GM13977 (cell line): ENCODE measurements around the gene ROCK1.

Experiments
- DNase-seq: peaks from one replicate; pipeline ENCODE4 v3.0.0; 2012; ENCODE audit warnings: low spot score
- in situ Hi-C: fragments of 300-500 bp; cut with MboI; formaldehyde crosslinking; loops from one replicate; pipeline ENCODE4 v1.12.0; 2022; ENCODE audit warnings: low sequenced_read_pairs, low pct_unique_long_range_greater_than_20kb, mixed read lengths, inconsistent platforms; ENCODE audit not compliant: unreplicated experiment
- TF ChIP-seq, protein P1 (sequence below): IDR thresholded peaks from 2 replicates; pipeline ENCODE4 v1.5.1; 2012; ENCODE audit warnings: mild to moderate bottlenecking, control low read depth; ENCODE audit not compliant: insufficient read depth; ENCODE audit errors: extremely low read depth, missing control alignments

The ROCK1 gene

DNA sequence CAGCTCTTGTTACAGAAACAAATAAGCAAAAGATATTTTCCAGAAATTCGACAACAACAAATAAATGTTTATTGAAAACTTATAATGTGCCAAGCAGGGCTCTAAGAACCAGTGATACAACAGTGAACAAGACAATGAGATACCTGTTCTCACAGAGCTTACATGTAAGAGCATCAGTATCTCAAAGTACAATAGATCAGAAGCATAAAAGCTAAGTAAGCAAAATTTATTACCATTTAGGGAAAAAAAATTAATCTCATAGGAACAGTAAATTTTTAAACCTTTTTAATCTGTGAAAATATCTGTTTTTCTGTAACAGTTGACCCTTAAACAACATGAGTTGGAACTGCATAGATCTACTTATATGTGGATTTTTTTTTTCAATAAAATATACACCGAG lies 20.9 kb downstream of the ROCK1 start:
- TF ChIP-seq, protein P1, sequence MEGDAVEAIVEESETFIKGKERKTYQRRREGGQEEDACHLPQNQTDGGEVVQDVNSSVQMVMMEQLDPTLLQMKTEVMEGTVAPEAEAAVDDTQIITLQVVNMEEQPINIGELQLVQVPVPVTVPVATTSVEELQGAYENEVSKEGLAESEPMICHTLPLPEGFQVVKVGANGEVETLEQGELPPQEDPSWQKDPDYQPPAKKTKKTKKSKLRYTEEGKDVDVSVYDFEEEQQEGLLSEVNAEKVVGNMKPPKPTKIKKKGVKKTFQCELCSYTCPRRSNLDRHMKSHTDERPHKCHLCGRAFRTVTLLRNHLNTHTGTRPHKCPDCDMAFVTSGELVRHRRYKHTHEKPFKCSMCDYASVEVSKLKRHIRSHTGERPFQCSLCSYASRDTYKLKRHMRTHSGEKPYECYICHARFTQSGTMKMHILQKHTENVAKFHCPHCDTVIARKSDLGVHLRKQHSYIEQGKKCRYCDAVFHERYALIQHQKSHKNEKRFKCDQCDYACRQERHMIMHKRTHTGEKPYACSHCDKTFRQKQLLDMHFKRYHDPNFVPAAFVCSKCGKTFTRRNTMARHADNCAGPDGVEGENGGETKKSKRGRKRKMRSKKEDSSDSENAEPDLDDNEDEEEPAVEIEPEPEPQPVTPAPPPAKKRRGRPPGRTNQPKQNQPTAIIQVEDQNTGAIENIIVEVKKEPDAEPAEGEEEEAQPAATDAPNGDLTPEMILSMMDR = no peak
- no peak for DNase-seq
- in situ Hi-C loops = no loop called here

DNA sequence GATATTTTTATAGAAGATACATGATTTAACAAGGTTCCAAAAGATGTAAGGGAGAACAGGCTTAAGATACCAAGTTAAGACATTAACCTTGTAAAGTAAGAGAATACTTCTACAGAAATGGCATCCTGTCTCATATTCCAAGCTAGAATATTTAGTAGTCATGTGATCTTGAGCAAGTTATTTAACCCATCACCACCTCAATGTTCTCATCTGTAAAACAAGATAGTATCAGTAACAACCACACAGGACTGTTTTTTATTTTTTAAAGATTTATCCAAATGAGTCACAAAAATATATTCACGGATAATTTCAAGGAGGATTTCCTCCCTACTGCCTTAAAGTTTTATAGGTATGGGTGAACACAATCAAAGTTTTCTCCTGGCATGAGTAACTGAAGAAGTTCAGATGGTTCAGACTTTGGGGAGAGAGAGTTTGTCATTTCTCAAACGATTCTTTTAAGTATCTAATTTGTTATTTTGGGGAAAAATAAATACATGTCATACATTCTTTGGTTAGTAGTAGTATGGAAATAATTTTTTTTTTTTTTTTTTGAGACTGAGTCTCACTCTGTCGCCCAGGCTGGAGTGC lies 25.9 kb downstream of the ROCK1 start:
- TF ChIP-seq, protein P1 = no peak
- in situ Hi-C loops = no loop called here
- DNase-seq = no peak

DNA sequence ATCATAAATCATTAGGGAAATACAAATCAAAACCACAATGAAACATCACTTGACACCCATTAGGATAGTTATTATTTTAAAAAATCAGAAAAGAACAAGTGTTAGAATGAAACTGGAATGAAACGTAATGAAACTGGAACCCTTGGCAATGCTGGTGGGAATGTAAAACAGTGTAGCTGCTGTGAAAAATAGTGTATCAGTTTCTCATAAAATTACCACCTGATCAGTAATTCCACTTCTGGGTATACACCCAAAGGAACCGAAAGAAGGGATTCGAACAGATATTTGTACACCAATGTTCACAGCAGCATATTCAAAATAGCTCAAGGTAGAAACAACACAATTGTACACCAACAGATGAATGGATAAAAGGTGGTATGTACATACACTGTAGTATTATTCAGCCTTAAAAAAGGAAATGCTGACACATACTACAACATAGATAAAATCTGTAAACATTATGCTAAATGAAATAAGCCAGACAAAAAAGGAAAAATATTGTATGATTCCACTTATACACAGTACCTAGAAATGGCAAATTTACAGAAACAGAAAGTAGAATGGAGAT lies 27.0 kb downstream of the ROCK1 start:
- TF ChIP-seq, protein P1 = no peak
- in situ Hi-C loops = no loop called here
- DNase-seq = no peak

DNA sequence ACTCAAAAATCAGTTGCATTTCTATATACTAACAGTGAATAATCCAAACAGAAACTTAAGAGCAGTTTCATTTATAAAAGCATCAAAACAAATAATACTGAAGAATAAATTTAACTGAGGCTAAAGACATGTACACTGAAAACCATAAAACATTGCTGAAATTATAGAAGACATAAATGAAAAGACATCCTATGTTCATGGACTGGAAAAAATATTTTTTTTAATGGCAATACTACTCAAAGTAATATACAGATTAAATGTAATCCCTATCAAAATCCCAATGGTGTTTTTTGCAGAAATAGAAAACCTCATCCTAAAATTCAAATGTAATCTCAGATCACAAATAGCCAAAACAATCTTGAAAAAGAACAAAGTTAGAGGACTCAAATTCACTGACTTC lies 28.6 kb downstream of the ROCK1 start:
- DNase-seq = no peak
- in situ Hi-C loops = no loop called here
- TF ChIP-seq, protein P1 = no peak

DNA sequence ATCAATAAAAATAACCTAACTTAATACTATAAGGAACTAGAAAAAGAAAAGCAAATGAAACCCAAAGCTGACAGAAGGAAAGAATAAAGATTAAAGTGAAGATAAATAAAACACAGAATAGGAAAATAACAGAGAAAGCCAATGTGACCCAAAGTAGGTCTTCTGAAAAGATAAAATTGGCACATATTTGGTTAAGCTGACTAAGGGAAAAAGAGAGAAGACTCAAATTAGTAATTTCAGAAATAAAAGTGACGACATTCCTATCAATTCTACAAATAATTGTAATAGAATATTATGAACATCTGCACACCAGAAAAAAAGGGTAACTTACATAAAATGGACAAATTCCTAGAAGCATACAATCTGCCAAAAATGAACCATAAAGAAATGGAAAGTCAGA lies 30.2 kb downstream of the ROCK1 start:
- DNase-seq = no peak
- in situ Hi-C loops = no loop called here
- TF ChIP-seq, protein P1 = no peak

DNA sequence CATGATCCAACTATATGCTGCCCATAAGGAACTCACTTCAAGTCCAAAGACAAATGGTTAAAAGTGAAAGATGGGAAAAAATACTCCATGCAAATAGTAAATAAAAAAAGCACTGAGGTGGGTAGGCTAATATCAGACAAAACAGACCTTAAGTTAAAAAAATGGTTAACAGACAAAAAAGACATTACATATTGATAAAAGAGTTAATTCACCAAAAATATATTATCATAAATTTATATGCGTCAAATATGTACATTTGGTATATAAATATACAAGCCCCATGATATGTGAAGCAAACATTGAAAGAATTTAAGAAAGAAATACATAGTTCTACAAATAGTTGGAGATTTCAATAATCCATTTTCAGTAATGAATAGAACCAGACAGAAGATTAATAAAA lies 31.0 kb downstream of the ROCK1 start:
- DNase-seq = no peak
- TF ChIP-seq, protein P1 = no peak
- in situ Hi-C loops = no loop called here
